K562 (cell line): Measurements from ENCODE around the gene MKNK2. TPM values are rescaled to one million over a fixed set of nuclear protein-coding genes. Genes with fewer than 3 reads are reported as not detected.

Source experiments
- C11orf30 ChIP-seq: fragments of 450-650 bp; IDR thresholded peaks from 2 replicates; pipeline ENCODE4 v1.6.1; 2016; ENCODE audit warnings: low read depth, mild to moderate bottlenecking
- CBX2 ChIP-seq: fragments of 200-600 bp; sonication (generic); IDR thresholded peaks from one replicate; pipeline ENCODE4 v1.6.1; 2012; ENCODE audit warnings: mild to moderate bottlenecking, low read length, inconsistent platforms; ENCODE audit not compliant: insufficient read depth, poor library complexity, severe bottlenecking
- DACH1 ChIP-seq: fragments of 450-650 bp; IDR thresholded peaks from 2 replicates; pipeline ENCODE4 v1.6.1; 2018; ENCODE audit not compliant: partially characterized antibody
- EGR1 ChIP-seq: fragments of 450-650 bp; conservative IDR thresholded peaks from 2 replicates; pipeline ENCODE4 v1.6.1; 2017; ENCODE audit warnings: mild to moderate bottlenecking
- HIVEP1 ChIP-seq: fragments of 250-450 bp; sonication (Bioruptor Pico); IDR thresholded peaks from 2 replicates; pipeline ENCODE4 v1.4.0; 2020; ENCODE audit warnings: mild to moderate bottlenecking
- JUNB ChIP-seq: fragments of 450-650 bp; formaldehyde crosslinking; conservative IDR thresholded peaks from 2 replicates; pipeline ENCODE4 v1.4.0; 2020; ENCODE audit warnings: mild to moderate bottlenecking
- LARP7 ChIP-seq: fragments of 450-650 bp; IDR thresholded peaks from 2 replicates; pipeline ENCODE4 v1.6.1; 2016
- NCOA1 ChIP-seq: fragments of 450-650 bp; IDR thresholded peaks from 2 replicates; pipeline ENCODE4 v1.6.1; 2016; ENCODE audit warnings: low read depth
- NFXL1 ChIP-seq: fragments of 450-650 bp; formaldehyde crosslinking; IDR thresholded peaks from 2 replicates; pipeline ENCODE4 v1.4.0; 2021; ENCODE audit warnings: mild to moderate bottlenecking
- PCBP2 ChIP-seq: fragments of 200-400 bp; formaldehyde crosslinking; IDR thresholded peaks from 2 replicates; pipeline ENCODE4 v1.6.1; 2018; ENCODE audit warnings: low read length, low read depth, mild to moderate bottlenecking, moderate library complexity; ENCODE audit not compliant: poor library complexity, severe bottlenecking
- PHB ChIP-seq: fragments of 250-450 bp; sonication (Bioruptor Pico); IDR thresholded peaks from 2 replicates; pipeline ENCODE4 v1.5.0; 2021
- PTRF ChIP-seq: fragments of 450-650 bp; IDR thresholded peaks from 2 replicates; pipeline ENCODE4 v1.6.1; 2016; ENCODE audit warnings: mild to moderate bottlenecking, missing genetic modification characterization, missing compliant biosample characterization
- RBM25 ChIP-seq: fragments of 200-400 bp; formaldehyde crosslinking; IDR thresholded peaks from 2 replicates; pipeline ENCODE4 v1.6.1; 2018; ENCODE audit warnings: low read length, low read depth, moderate library complexity; ENCODE audit not compliant: severe bottlenecking
- TOE1 ChIP-seq, 2 experiments: fragments of 450-650 bp in 1 of 2; sonication (generic) in 1 of 2; formaldehyde crosslinking in 1 of 2; IDR thresholded peaks; 2 replicates each; pipeline versions ENCODE4 v1.7.1 to v1.8.0; 2016 to 2022; ENCODE audit warnings: borderline replicate concordance in 2 of 2, mild to moderate bottlenecking in 2 of 2, antibody characterized with exemption in 1 of 2, inconsistent platforms in 1 of 2, low read depth in 1 of 2, missing genetic modification reagents in 1 of 2, moderate library complexity in 1 of 2
- TRIM28 ChIP-seq: fragments of 450-650 bp; IDR thresholded peaks from 2 replicates; pipeline ENCODE4 v1.6.1; 2017
- ZBED1 ChIP-seq: IDR thresholded peaks from 2 replicates; pipeline ENCODE4 v1.6.1; 2014
- ZNF57 ChIP-seq: fragments of 450-650 bp; formaldehyde crosslinking; IDR thresholded peaks from 2 replicates; pipeline ENCODE4 v1.4.0; 2020; ENCODE audit warnings: mild to moderate bottlenecking, moderate library complexity
- ZNF75A ChIP-seq: fragments of 450-650 bp; formaldehyde crosslinking; IDR thresholded peaks from 2 replicates; pipeline ENCODE4 v1.4.0; 2020; ENCODE audit warnings: mild to moderate bottlenecking
- polyA plus RNA-seq, 8 experiments: library from polyadenylated mRNA; depleted of rRNA in 4 of 8; stranded (reverse) in 5 of 8; unstranded in 3 of 8; fragments of >200 nt; fragmentation: Nextera tagmentation in 2 of 8; fragmentation: Illumina TruSeq in 1 of 8; extraction: Ambion mirVana in 2 of 8; extraction: Trizol in 1 of 8; gene quantifications; 2 replicates each; pipeline versions ENCODE4 v1.2.1 to v1.2.3, GENCODE V29; 2011 to 2014; ENCODE audit warnings: inconsistent platforms in 1 of 8, missing spikeins in 1 of 8
- total RNA-seq, 7 experiments: library from RNA; depleted of rRNA in 6 of 7; stranded (reverse); fragments of >200 nt in 6 of 7; fragmentation: Illumina TruSeq in 2 of 7; extraction: Trizol in 2 of 7; gene quantifications; 2 replicates each; pipeline versions ENCODE4 v1.2.1 to v1.2.3, GENCODE V29; 2011 to 2021; ENCODE audit warnings: low replicate concordance in 1 of 7
- TF ChIP-seq, protein P1 (sequence below): fragments of 450-650 bp; formaldehyde crosslinking; IDR thresholded peaks from 2 replicates; pipeline ENCODE4 v1.4.0; 2020; ENCODE audit warnings: mild to moderate bottlenecking, moderate library complexity
- TF ChIP-seq, protein P2 (sequence below), 2 experiments: fragments of 450-650 bp; IDR thresholded peaks; 2 replicates each; pipeline ENCODE4 v1.6.1; 2018; ENCODE audit warnings: mild to moderate bottlenecking in 2 of 2, low read depth in 1 of 2; ENCODE audit not compliant: partially characterized antibody in 2 of 2
- TF ChIP-seq, protein P3 (sequence below): sonication (generic); formaldehyde crosslinking; IDR thresholded peaks from 2 replicates; pipeline ENCODE4 v1.8.0; 2022; ENCODE audit warnings: missing genetic modification reagents, mild to moderate bottlenecking, borderline replicate concordance

Gene MKNK2
- total and polyA plus RNA-seq, 9 of the 15 experiments (the other 6 are each of a cell fraction or from before 2014, with no cell fraction given), result 5.1 to 191 (median 51.9) TPM

DNA sequence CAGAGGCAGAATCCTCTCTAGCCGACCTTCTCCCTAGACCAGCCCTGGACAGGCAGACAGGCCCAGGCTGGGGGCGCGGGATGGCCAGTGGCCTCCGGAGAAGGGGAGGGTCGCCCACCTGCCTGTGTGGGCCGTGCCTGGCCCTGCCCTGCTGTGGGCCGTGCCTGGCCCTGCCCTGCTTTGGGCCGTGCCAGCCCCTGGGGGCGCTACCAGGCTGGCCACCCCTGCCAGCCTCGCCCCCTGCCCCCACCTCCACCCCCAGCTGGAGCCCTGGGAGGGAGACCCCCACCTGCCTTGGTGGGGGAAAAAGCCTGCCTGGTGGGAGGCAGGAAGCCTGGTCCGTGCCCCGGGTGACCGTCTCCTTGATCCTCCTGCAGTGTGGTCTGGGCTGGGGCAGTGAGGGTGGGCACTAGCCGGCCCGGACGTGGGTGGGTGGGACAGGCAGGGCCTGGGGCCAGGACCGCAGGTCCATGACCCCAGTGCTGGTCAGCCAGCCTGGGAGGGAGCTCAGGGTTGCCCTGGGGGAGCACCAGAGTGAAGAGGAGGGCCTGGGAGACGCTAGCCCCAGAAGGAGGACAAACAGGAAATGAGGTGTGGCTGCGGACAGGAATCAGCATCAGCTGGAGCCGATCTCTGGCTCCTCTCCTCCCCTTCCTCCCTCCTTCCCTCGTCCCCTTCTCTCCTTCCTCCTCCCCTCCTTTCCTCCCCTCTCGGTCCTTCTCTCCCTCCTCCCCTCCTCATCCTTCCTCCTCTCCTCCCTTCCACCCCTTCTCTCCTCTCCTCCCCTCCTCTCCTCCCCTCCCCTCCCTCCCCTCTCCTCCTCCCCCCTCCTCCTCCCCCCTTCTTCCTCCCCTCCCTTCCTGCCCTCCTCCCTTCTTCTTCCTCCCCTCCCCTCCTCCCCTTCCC, 5.1 kb upstream of the MKNK2 start (continued):
- TF ChIP-seq, protein P1, sequence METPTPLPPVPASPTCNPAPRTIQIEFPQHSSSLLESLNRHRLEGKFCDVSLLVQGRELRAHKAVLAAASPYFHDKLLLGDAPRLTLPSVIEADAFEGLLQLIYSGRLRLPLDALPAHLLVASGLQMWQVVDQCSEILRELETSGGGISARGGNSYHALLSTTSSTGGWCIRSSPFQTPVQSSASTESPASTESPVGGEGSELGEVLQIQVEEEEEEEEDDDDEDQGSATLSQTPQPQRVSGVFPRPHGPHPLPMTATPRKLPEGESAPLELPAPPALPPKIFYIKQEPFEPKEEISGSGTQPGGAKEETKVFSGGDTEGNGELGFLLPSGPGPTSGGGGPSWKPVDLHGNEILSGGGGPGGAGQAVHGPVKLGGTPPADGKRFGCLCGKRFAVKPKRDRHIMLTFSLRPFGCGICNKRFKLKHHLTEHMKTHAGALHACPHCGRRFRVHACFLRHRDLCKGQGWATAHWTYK, result peak; percentile 12; the same call in 1 of the 2 replicates
- 0 out of 2 replicates have a peak, but pooled peaks have one; percentile 9 for TF ChIP-seq HIVEP1 (CRISPR knock-in tag)
- peak; percentile 55 for TF ChIP-seq RBM25
- TF ChIP-seq TRIM28, result peak; percentile 25; the same call in 1 of the 2 replicates
- peak; percentile 89 for TF ChIP-seq DACH1
- no peak for TF ChIP-seq ZBED1
- TF ChIP-seq EGR1, result no peak
- no peak for TF ChIP-seq C11orf30
- TF ChIP-seq NCOA1, result no peak
- no peak for TF ChIP-seq PHB (CRISPR knock-in tag)
- no peak for TF ChIP-seq ZNF57 (CRISPR knock-in tag)
- TF ChIP-seq TOE1 (IDR thresholded peaks at IDR 0.05; ENCODE audit: borderline replicate concordance), result peak; percentile 75; the same call in 1 of the 2 replicates
- TF ChIP-seq TOE1 (CRISPR knock-in tag; IDR thresholded peaks at IDR 0.05; ENCODE audit: borderline replicate concordance, low read depth), result no peak
- TF ChIP-seq JUNB (CRISPR knock-in tag), result no peak
- TF ChIP-seq, protein P2, sequence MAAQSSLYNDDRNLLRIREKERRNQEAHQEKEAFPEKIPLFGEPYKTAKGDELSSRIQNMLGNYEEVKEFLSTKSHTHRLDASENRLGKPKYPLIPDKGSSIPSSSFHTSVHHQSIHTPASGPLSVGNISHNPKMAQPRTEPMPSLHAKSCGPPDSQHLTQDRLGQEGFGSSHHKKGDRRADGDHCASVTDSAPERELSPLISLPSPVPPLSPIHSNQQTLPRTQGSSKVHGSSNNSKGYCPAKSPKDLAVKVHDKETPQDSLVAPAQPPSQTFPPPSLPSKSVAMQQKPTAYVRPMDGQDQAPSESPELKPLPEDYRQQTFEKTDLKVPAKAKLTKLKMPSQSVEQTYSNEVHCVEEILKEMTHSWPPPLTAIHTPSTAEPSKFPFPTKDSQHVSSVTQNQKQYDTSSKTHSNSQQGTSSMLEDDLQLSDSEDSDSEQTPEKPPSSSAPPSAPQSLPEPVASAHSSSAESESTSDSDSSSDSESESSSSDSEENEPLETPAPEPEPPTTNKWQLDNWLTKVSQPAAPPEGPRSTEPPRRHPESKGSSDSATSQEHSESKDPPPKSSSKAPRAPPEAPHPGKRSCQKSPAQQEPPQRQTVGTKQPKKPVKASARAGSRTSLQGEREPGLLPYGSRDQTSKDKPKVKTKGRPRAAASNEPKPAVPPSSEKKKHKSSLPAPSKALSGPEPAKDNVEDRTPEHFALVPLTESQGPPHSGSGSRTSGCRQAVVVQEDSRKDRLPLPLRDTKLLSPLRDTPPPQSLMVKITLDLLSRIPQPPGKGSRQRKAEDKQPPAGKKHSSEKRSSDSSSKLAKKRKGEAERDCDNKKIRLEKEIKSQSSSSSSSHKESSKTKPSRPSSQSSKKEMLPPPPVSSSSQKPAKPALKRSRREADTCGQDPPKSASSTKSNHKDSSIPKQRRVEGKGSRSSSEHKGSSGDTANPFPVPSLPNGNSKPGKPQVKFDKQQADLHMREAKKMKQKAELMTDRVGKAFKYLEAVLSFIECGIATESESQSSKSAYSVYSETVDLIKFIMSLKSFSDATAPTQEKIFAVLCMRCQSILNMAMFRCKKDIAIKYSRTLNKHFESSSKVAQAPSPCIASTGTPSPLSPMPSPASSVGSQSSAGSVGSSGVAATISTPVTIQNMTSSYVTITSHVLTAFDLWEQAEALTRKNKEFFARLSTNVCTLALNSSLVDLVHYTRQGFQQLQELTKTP (IDR thresholded peaks at IDR 0.05; ENCODE audit: low read depth in 1 of 2, partially characterized antibody in 2 of 2), result peak in 1 of 2 experiments; percentile 71
- TF ChIP-seq LARP7, result 0 out of 2 replicates have a peak, but pooled peaks have one; percentile 31
- TF ChIP-seq PTRF (tag), result no peak
- TF ChIP-seq NFXL1, result no peak
- no peak for TF ChIP-seq ZNF75A (CRISPR knock-in tag)
- TF ChIP-seq CBX2, result no peak
- TF ChIP-seq PCBP2, result peak; percentile 75
- TF ChIP-seq, protein P3, sequence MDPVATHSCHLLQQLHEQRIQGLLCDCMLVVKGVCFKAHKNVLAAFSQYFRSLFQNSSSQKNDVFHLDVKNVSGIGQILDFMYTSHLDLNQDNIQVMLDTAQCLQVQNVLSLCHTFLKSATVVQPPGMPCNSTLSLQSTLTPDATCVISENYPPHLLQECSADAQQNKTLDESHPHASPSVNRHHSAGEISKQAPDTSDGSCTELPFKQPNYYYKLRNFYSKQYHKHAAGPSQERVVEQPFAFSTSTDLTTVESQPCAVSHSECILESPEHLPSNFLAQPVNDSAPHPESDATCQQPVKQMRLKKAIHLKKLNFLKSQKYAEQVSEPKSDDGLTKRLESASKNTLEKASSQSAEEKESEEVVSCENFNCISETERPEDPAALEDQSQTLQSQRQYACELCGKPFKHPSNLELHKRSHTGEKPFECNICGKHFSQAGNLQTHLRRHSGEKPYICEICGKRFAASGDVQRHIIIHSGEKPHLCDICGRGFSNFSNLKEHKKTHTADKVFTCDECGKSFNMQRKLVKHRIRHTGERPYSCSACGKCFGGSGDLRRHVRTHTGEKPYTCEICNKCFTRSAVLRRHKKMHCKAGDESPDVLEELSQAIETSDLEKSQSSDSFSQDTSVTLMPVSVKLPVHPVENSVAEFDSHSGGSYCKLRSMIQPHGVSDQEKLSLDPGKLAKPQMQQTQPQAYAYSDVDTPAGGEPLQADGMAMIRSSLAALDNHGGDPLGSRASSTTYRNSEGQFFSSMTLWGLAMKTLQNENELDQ, result no peak
